B cell (primary cell): Measurements from ENCODE around the gene JAK2. TPM values are rescaled to one million over a fixed set of nuclear protein-coding genes. Genes with fewer than 3 reads are reported as not detected.

Source experiments
- ATAC-seq: fragments of 200-7000 bp; cut with Tn5 transposase; one replicate; pipeline ENCODE4 v1.10.0; 2021; ENCODE audit warnings: low read depth, mild to moderate bottlenecking, moderate number of reproducible peaks, moderate library complexity
- CTCF ChIA-PET: fragments of 350-600 bp; sonication (Branson Sonifier 250); formaldehyde crosslinking; loops from one replicate; lab custom pipeline; 2021; ENCODE audit warnings: antibody characterized with exemption, inconsistent platforms; lab: Charles Lee
- POLR2A ChIA-PET: fragments of 350-600 bp; sonication (Branson Sonifier 250); formaldehyde crosslinking; loops from one replicate; lab custom pipeline; 2021; ENCODE audit warnings: antibody characterized with exemption; lab: Charles Lee
- DNase-seq: peaks from one replicate; pipeline ENCODE4 v3.0.0; 2013
- H2AFZ ChIP-seq: 2 replicates; pipeline ENCODE4 v1.6.1; 2012; ENCODE audit warnings: mild to moderate bottlenecking, low read depth, low read length; ENCODE audit not compliant: insufficient read depth, poor library complexity, severe bottlenecking
- H3K27ac ChIP-seq, 2 donors: 1 replicate in 1 of 2; 2 replicates in 1 of 2; pipeline ENCODE4 v1.5.1; 2012 to 2013; ENCODE audit warnings: low read length in 2 of 2, mild to moderate bottlenecking in 2 of 2, moderate library complexity in 1 of 2
- H3K27me3 ChIP-seq, 4 experiments: fragments of 200-600 bp in 1 of 4; sonication (generic) in 1 of 4; replicated peaks in 1 of 4; 1 replicate in 2 of 4; 2 replicates in 2 of 4; pipeline versions ENCODE4 v1.6.1 to v1.7.0; 2013 to 2016; ENCODE audit warnings: low read length in 3 of 4, mild to moderate bottlenecking in 2 of 4, mixed read lengths in 1 of 4, moderate library complexity in 1 of 4; ENCODE audit not compliant: insufficient read depth in 4 of 4, control insufficient read depth in 3 of 4; ENCODE audit errors: control extremely low read depth in 1 of 4
- H3K36me3 ChIP-seq, 2 experiments: replicated peaks in 1 of 2; 1 replicate in 1 of 2; 2 replicates in 1 of 2; pipeline versions ENCODE4 v1.6.1 to v1.7.1; 2013; ENCODE audit warnings: low read length in 1 of 2; ENCODE audit not compliant: insufficient read depth in 2 of 2, control insufficient read depth in 1 of 2; ENCODE audit errors: control extremely low read depth in 1 of 2, extremely low read depth in 1 of 2
- H3K4me1 ChIP-seq, 2 donors: fragments of 200-600 bp in 1 of 2; sonication (generic) in 1 of 2; 1 replicate in 1 of 2; 2 replicates in 1 of 2; pipeline versions ENCODE4 v1.5.1 to v1.6.1; 2013 to 2017; ENCODE audit warnings: low read length in 2 of 2; ENCODE audit not compliant: control insufficient read depth in 2 of 2, insufficient read depth in 2 of 2
- H3K4me2 ChIP-seq: replicated peaks from 2 replicates; pipeline ENCODE3; 2012; ENCODE audit warnings: mild to moderate bottlenecking, low read depth, low read length; ENCODE audit not compliant: poor library complexity, severe bottlenecking
- H3K4me3 ChIP-seq, 5 experiments: fragments of 200-600 bp in 1 of 5; sonication (generic) in 1 of 5; 1 replicate in 3 of 5; 2 replicates in 2 of 5; pipeline versions ENCODE4 v1.5.1 to v1.7.0; 2011 to 2016; ENCODE audit warnings: low read length in 4 of 5, mild to moderate bottlenecking in 4 of 5, low read depth in 2 of 5, control low read depth in 1 of 5, moderate library complexity in 1 of 5; ENCODE audit not compliant: insufficient read depth in 1 of 5; ENCODE audit errors: control extremely low read depth in 1 of 5, extremely low read depth in 1 of 5
- H3K79me2 ChIP-seq: fragments of 200-600 bp; sonication (generic); one replicate; pipeline ENCODE4 v1.6.0; 2016; ENCODE audit warnings: low read length; ENCODE audit not compliant: control insufficient read depth, insufficient read depth
- H3K9ac ChIP-seq: fragments of 200-600 bp; sonication (generic); 2 replicates; pipeline ENCODE4 v1.6.1; 2017; ENCODE audit warnings: mild to moderate bottlenecking, low read length, moderate library complexity
- H3K9me3 ChIP-seq, 3 donors: one replicate each; pipeline versions ENCODE4 v1.6.1 to v1.7.1; 2013; ENCODE audit warnings: low read length in 2 of 3; ENCODE audit not compliant: control insufficient read depth in 2 of 3, insufficient read depth in 1 of 3; ENCODE audit errors: control extremely low read depth in 1 of 3
- H4K20me1 ChIP-seq: 2 replicates; pipeline ENCODE4 v1.6.0; 2012; ENCODE audit warnings: mild to moderate bottlenecking, low read length; ENCODE audit not compliant: insufficient read depth, control insufficient read depth, poor library complexity, severe bottlenecking
- H3K27ac Mint-ChIP-seq: one replicate; pipeline ENCODE4 v1.8.0; 2021; ENCODE audit warnings: mixed read lengths
- H3K27me3 Mint-ChIP-seq: one replicate; pipeline ENCODE4 v1.8.0; 2021; ENCODE audit warnings: mixed read lengths
- H3K4me1 Mint-ChIP-seq: one replicate; pipeline ENCODE4 v1.8.0; 2021; ENCODE audit warnings: mixed read lengths
- H3K4me3 Mint-ChIP-seq: one replicate; pipeline ENCODE4 v1.8.0; 2021; ENCODE audit warnings: mixed read lengths
- H3K9me3 Mint-ChIP-seq: one replicate; pipeline ENCODE4 v1.8.0; 2022; ENCODE audit warnings: mixed read lengths; ENCODE audit not compliant: insufficient read depth
- EZH2 ChIP-seq: IDR thresholded peaks from 2 replicates; pipeline ENCODE4 v1.6.1; 2012; ENCODE audit warnings: borderline replicate concordance, low read depth, mild to moderate bottlenecking, moderate library complexity, low read length; ENCODE audit not compliant: insufficient read depth, poor library complexity, severe bottlenecking
- WGBS: methylation state at CpG from one replicate; pipeline ENCODE4 v1.1.5; 2013; ENCODE audit warnings: missing lambda C conversion rate; ENCODE audit not compliant: insufficient coverage; 5-methylcytosine and 5-hydroxymethylcytosine counted together
- intact Hi-C: fragments of 100-400 bp; cut with micrococcal nuclease; formaldehyde crosslinking; loops from one replicate; pipeline ENCODE4 v1.10.0; 2022
- polyA plus RNA-seq: library from polyadenylated mRNA; depleted of rRNA; stranded (reverse); fragments of >200 nt; gene quantifications from 2 replicates; pipeline ENCODE4 v1.2.3, GENCODE V29; 2012
- total RNA-seq, 2 donors: library from RNA; stranded (reverse); fragments of 120-200 nt in 1 of 2; gene quantifications; 1 replicate in 1 of 2; 2 replicates in 1 of 2; pipeline versions ENCODE4 v1.2.3 to v1.2.4, GENCODE V29; 2013 to 2022
- TF ChIP-seq, protein P1 (sequence below): fragments of 200-600 bp; IDR thresholded peaks from one replicate; pipeline ENCODE4 v1.8.0; 2022; ENCODE audit warnings: antibody characterized with exemption, mild to moderate bottlenecking

Gene JAK2
- total and polyA plus RNA-seq, 2 donors (not counting 1 experiment from before 2014, with no cell fraction given), result 8.0 to 24.6 TPM

DNA sequence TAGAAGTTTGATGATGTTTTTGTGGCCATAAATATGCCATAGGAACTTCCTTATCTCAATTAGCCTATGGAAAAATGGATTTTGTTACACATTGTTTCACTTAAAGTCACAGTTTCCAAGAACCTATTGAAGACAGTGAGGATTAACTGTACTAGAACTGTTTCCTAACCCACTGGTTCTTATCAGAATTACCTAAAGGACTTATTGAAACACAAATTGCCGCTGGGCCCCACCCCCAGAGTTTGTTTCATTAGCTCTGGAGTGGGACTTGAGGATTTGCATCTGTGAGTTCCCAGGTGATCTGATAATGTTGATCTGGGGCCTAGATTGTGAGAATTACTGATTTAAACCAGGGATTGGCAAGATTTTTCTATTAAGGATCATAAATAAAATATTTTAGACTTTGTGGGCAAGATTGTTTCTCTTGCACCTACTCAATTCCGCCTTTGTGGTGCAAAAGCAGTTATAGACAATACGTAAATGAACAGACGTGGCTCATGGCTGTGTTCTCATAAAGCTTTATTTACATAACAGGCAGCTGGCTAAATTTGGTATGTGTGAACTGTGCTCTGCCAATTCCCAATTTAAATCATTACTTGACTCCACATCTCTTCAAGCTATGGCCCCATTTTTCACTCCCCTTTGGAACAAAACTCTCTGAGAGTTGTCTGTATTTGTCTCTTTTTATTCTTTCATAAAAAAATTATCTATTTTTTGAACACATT lies 9.3 kb downstream of the JAK2 start:
- ChIA-PET CTCF (interaction anchor here (0.5 to 1.0 kb wide), 3 partner anchors 227 to 1470 kb away, joined by 3 to 5 read pairs (median 4); no protein-coding TSS in a partner anchor), POLR2A (no interaction called here)
- Mint-ChIP-seq H3K4me1 (peaks cover 24% of the 10 kb centered on the region), H3K27me3 (no peaks in the 10 kb centered on the region), H3K9me3 (no peaks in the 10 kb centered on the region), H3K4me3 (no peak overlapping the region), H3K27ac (peak overlapping the region; percentile 12)
- Histone ChIP-seq H3K9me3 (peaks cover 0 to 7% (median 0%) of the 10 kb centered on the region in 3 donors), H3K27ac (no peak overlapping the region), H4K20me1 (peaks cover 51% of the 10 kb centered on the region), H3K36me3 (peaks cover 3 to 26% of the 10 kb centered on the region in 2 experiments), H3K4me3 (no peak overlapping the region), H3K27me3 (no peaks in the 10 kb centered on the region), H3K4me1 (peaks cover 0 to 5% of the 10 kb centered on the region in 2 donors), H3K79me2 (peaks cover 90% of the 10 kb centered on the region), H2AFZ (no peak overlapping the region), H3K9ac (no peak overlapping the region), H3K4me2 (no peak overlapping the region)
- DNase-seq (no peak), ATAC-seq (no peak)
- no CpG with 5 or more reads among the region's 4 CpGs for WGBS
- TF ChIP-seq, protein P1, sequence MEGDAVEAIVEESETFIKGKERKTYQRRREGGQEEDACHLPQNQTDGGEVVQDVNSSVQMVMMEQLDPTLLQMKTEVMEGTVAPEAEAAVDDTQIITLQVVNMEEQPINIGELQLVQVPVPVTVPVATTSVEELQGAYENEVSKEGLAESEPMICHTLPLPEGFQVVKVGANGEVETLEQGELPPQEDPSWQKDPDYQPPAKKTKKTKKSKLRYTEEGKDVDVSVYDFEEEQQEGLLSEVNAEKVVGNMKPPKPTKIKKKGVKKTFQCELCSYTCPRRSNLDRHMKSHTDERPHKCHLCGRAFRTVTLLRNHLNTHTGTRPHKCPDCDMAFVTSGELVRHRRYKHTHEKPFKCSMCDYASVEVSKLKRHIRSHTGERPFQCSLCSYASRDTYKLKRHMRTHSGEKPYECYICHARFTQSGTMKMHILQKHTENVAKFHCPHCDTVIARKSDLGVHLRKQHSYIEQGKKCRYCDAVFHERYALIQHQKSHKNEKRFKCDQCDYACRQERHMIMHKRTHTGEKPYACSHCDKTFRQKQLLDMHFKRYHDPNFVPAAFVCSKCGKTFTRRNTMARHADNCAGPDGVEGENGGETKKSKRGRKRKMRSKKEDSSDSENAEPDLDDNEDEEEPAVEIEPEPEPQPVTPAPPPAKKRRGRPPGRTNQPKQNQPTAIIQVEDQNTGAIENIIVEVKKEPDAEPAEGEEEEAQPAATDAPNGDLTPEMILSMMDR, result no peak
- TF ChIP-seq EZH2, result no peak
- intact Hi-C loops, result no loop called here

DNA sequence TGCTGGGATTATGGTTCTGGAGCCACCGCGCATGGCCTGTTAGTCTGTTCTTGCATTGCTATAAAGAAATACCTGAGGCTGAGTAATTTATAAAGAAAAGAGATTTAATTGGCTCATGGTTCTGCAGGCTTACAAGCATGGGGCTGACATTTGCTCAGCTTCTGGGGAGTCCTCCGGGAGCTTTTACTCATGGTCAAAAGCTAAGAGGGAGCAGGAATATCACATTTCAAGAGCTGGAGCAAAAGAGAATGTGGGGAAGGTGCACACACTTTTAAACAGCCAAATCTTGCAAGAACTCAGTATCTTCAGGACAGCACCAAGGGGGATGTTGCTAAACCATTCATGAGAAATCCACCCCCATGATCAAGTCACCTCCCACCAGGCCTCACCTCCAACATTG lies 12.1 kb downstream of the JAK2 start:
- Mint-ChIP-seq H3K27ac (no peak overlapping the region), H3K4me3 (no peak overlapping the region), H3K9me3 (no peaks in the 10 kb centered on the region), H3K4me1 (peaks cover 18% of the 10 kb centered on the region), H3K27me3 (no peaks in the 10 kb centered on the region)
- Histone ChIP-seq H4K20me1 (peaks cover 40% of the 10 kb centered on the region), H3K9me3 (peaks cover 0 to 7% (median 0%) of the 10 kb centered on the region in 3 donors), H2AFZ (no peak overlapping the region), H3K4me3 (no peak overlapping the region), H3K27ac (no peak overlapping the region), H3K27me3 (no peaks in the 10 kb centered on the region), H3K4me2 (no peak overlapping the region), H3K4me1 (peaks cover 0 to 5% of the 10 kb centered on the region in 2 donors), H3K36me3 (peaks cover 5 to 21% of the 10 kb centered on the region in 2 experiments), H3K9ac (no peak overlapping the region), H3K79me2 (peaks cover 82% of the 10 kb centered on the region)
- DNase-seq (no peak), ATAC-seq (no peak)
- intact Hi-C loops, result no loop called here
- POLR2A ChIA-PET, result no interaction called here
- TF ChIP-seq, protein P1, result no peak
- no peak for TF ChIP-seq EZH2
- WGBS, result 96% methylated on average over 3 of the region's 3 CpGs
- CTCF ChIA-PET, result interaction anchor here (1.3 to 3.7 kb wide), 2 partner anchors 9 to 11 kb away, joined by 3 to 17 read pairs; no protein-coding TSS in a partner anchor
